Upper lobe of left lung (tissue), 6 donors: ENCODE measurements around the gene LSM14A. TPM values are rescaled to one million over a fixed set of nuclear protein-coding genes. Genes with fewer than 3 reads are reported as not detected.

Experiments used
- ATAC-seq, 2 donors: fragments of 200-7000 bp; cut with Tn5 transposase; one replicate each; pipeline ENCODE4 v1.9.1; 2022; ENCODE audit warnings: mild to moderate bottlenecking in 2 of 2, moderate library complexity in 2 of 2; ENCODE audit not compliant: low FRiP score in 2 of 2
- DNase-seq, 2 donors: peaks; one replicate each; pipeline ENCODE4 v3.0.0-alpha.2; 2019 to 2020
- H3K27ac ChIP-seq, 4 donors: fragments of 200-600 bp; sonication (generic); one replicate each; pipeline ENCODE4 v1.5.1; 2016 to 2019
- H3K27me3 ChIP-seq, 4 donors: fragments of 200-600 bp; sonication (generic); one replicate each; pipeline ENCODE4 v1.5.1; 2017 to 2019
- H3K36me3 ChIP-seq, 4 donors: fragments of 200-600 bp; sonication (generic); one replicate each; pipeline ENCODE4 v1.5.1; 2016 to 2019
- H3K4me1 ChIP-seq, 4 donors: fragments of 200-600 bp; sonication (generic); one replicate each; pipeline ENCODE4 v1.5.1; 2018 to 2019
- H3K4me3 ChIP-seq, 4 donors: fragments of 200-600 bp; sonication (generic); one replicate each; pipeline ENCODE4 v1.5.1; 2017 to 2019; ENCODE audit warnings: mild to moderate bottlenecking in 2 of 4, moderate library complexity in 1 of 4
- H3K9me3 ChIP-seq, 4 donors: fragments of 200-600 bp; sonication (generic); one replicate each; pipeline ENCODE4 v1.5.1; 2018 to 2019
- CTCF ChIP-seq, 6 experiments: fragments of 450-650 bp in 4 of 6; fragments of 200-600 bp in 2 of 6; sonication (generic) in 2 of 6; IDR thresholded peaks; one replicate each; pipeline ENCODE4 v1.5.1; 2016 to 2019; ENCODE audit warnings: antibody characterized with exemption in 6 of 6
- EP300 ChIP-seq, 4 donors: sonication (generic); formaldehyde crosslinking; IDR thresholded peaks; one replicate each; pipeline ENCODE4 v1.5.1; 2017; ENCODE audit warnings: antibody characterized with exemption in 4 of 4, control low read depth in 2 of 4
- POLR2A ChIP-seq, 4 donors: fragments of 450-650 bp; IDR thresholded peaks; one replicate each; pipeline ENCODE4 v1.5.1; 2016 to 2017; ENCODE audit warnings: antibody characterized with exemption in 4 of 4, mild to moderate bottlenecking in 2 of 4
- POLR2AphosphoS5 ChIP-seq, 2 donors: sonication (generic); formaldehyde crosslinking; IDR thresholded peaks; one replicate each; pipeline ENCODE4 v1.5.1; 2017; ENCODE audit warnings: antibody characterized with exemption in 2 of 2
- WGBS, 2 donors: methylation state at CpG; one replicate each; pipeline ENCODE4 v1.1.5; 2017 to 2018; 5-methylcytosine and 5-hydroxymethylcytosine counted together
- total RNA-seq, 6 donors: library from RNA; depleted of rRNA in 4 of 6; stranded (reverse); fragments of >200 nt in 4 of 6; gene quantifications; one replicate each; pipeline versions ENCODE4 v1.1.0 to v1.2.1, GENCODE V29; 2016 to 2021
- donor health status: DM: no; HTN: no; CAD: no; lungs with moderate emphysema.
- donor health status: DM: no; HTN: yes; CAD: no; lungs with severe emphysema.

LSM14A gene
- total RNA-seq, 6 donors from 2014 or later, result 85.2 to 212 (median 96.3) TPM

GRCh38 chr19:34135054-34135800, 37.1 kb upstream of the LSM14A start:
- ATAC-seq (no peak), DNase-seq (no peak)
- peaks cover 4 to 8% (median 6%) of the 10 kb centered on the region in 4 donors for H3K4me1 ChIP-seq
- 84 to 89% methylated on average over 24 of the region's 24 CpGs for WGBS, 2 donors
- peak overlapping the region; percentile 87 to 95 (median 92) for H3K27ac ChIP-seq
- peak overlapping the region in 3 of 4 donors; percentile 67 to 84 (median 76) for H3K4me3 ChIP-seq
- no peak for TF ChIP-seq CTCF (IDR thresholded peaks at IDR 0.05)
- no peak for TF ChIP-seq EP300 (IDR thresholded peaks at IDR 0.05)
- TF ChIP-seq POLR2A (IDR thresholded peaks at IDR 0.05), result no peak
- TF ChIP-seq POLR2AphosphoS5 (IDR thresholded peaks at IDR 0.05), result no peak
- no peaks in the 10 kb centered on the region for H3K36me3 ChIP-seq
- no peaks in the 10 kb centered on the region for H3K27me3 ChIP-seq
- no peaks in the 10 kb centered on the region for H3K9me3 ChIP-seq

- Histone ChIP-seq H3K9me3 (no peaks in the 10 kb centered on the region), H3K4me3 (no peak overlapping the region), H3K27me3 (no peaks in the 10 kb centered on the region), H3K4me1 (peaks cover 4 to 8% (median 6%) of the 10 kb centered on the region in 4 donors), H3K36me3 (no peaks in the 10 kb centered on the region), H3K27ac (no peak overlapping the region)
- no peak for TF ChIP-seq EP300 (IDR thresholded peaks at IDR 0.05)
- no peak for TF ChIP-seq CTCF (IDR thresholded peaks at IDR 0.05)
- no peak for TF ChIP-seq POLR2AphosphoS5 (IDR thresholded peaks at IDR 0.05)
- TF ChIP-seq POLR2A (IDR thresholded peaks at IDR 0.05), result no peak
- DNase-seq (no peak), ATAC-seq (no peak)
- 84 to 91% methylated on average over 7 of the region's 7 CpGs for WGBS, 2 donors
These were observed 36.3 kb upstream of the LSM14A start for GRCh38 chr19:34135821-34136611.

DNA sequence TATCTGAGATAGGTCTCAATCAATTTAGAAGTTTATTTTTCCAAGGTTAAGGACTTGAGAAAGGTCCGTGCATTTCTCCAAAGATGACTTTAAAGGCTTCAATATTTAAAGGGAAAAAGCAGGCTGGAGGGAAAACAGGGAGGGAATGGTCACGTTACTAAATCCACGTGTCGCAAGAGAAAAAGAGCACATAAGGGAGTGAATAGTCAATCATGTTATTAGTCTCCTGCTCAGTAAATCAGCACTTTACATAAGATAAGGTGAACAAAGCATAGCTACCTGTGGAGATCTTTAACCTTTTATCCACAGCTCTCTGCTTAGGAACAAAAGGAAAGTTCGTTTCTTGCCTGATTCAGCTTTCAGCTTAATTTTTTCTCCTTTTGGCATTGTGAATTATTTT, 31.3 kb upstream of the LSM14A start:
- Histone ChIP-seq H3K36me3 (no peaks in the 10 kb centered on the region), H3K27me3 (no peaks in the 10 kb centered on the region)
- DNase-seq, result no peak

DNA sequence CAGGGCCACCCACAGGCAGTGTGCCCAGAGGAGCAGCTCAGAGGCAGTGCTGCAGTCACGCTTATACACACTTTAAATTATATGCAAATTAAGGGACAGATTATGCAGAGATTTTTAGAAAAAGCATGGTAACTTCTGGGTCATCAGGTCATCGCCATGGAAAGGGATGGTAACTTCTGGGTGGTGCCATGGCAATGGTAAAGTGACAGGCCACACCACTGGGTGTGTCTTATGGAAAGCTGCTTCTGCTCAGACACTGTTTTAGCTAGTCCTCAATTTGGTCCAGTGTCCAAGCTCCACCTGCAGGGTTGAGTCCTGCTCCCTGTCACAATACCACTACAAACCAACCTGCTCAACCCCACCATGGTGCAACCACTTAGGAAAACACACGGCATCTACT, 29.9 kb upstream of the LSM14A start:
- Histone ChIP-seq H3K36me3 (no peaks in the 10 kb centered on the region), H3K27ac (no peak overlapping the region), H3K27me3 (no peaks in the 10 kb centered on the region), H3K9me3 (no peaks in the 10 kb centered on the region), H3K4me1 (no peaks in the 10 kb centered on the region), H3K4me3 (no peak overlapping the region)
- DNase-seq (no peak), ATAC-seq (no peak)
- TF ChIP-seq POLR2A (IDR thresholded peaks at IDR 0.05) (no peak), POLR2AphosphoS5 (IDR thresholded peaks at IDR 0.05) (no peak), EP300 (IDR thresholded peaks at IDR 0.05) (no peak), CTCF (IDR thresholded peaks at IDR 0.05) (no peak)
- WGBS, 2 donors, result 62 to 96% methylated on average over 3 of the region's 3 CpGs

More for the DNA sequence above, 31.3 kb upstream of the LSM14A start:
- Histone ChIP-seq H3K4me1 (no peaks in the 10 kb centered on the region), H3K27ac (no peak overlapping the region), H3K9me3 (no peaks in the 10 kb centered on the region), H3K4me3 (no peak overlapping the region)
- WGBS, 2 donors, result 31 to 58% methylated on average over 5 of the region's 5 CpGs
- ATAC-seq, result no peak
- TF ChIP-seq POLR2A (IDR thresholded peaks at IDR 0.05) (no peak), EP300 (IDR thresholded peaks at IDR 0.05) (no peak), POLR2AphosphoS5 (IDR thresholded peaks at IDR 0.05) (no peak), CTCF (IDR thresholded peaks at IDR 0.05) (no peak)
